GM19351 (cell line): ENCODE data around the gene ASPSCR1.

Experiments used
- ATAC-seq: cut with Tn5 transposase; IDR thresholded peaks from one replicate; pipeline ENCODE4 v1.9.1; 2021; ENCODE audit warnings: mild to moderate bottlenecking, moderate library complexity; ENCODE audit not compliant: unreplicated experiment

Gene ASPSCR1

DNA sequence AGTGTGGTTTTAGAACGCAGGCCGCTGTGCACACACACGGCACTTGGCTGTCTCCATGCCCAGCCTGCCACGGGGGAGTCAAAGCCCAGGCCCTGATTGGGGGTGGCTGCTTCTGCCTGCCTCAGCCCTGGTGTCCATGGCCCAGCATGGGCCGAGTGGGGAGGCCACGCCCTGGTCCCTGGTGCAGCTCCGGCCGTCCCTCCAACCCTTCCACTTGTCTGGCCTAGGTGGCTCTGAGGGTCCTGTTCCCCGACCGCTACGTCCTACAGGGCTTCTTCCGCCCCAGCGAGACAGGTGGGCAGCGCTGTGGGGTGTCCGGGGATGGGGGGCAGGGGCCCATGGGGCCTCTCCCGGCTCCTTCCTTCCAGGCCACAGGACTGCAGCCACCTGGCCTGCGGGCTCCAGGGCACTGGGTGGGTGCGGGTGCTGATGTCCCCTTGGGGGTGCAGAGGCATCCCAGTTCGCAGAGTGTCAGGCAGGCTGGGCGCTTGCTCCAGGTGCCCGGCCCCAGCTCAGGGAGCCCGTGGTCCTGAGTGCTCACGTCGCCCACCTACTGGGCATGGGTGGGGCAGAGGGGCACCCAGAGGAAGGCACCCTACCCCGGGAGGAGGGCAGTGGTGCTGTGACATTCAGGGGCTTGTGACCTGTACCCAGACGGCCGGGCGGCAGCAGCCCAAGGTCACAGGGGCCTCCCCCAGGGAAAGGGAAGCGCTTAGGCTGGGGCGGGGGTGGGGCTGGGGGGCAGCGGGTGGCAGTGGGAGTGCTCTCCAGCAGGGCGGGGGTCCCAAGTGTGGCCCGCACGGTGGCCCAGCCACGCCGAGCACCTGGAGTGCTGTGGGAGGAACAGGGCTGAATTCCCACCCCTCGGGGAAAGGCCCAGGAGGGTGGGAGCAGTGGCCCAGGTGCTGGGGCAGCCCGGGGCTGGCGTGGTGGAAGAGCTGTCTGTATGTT lies 33.4 kb downstream of the ASPSCR1 start:
- no peak for ATAC-seq

DNA sequence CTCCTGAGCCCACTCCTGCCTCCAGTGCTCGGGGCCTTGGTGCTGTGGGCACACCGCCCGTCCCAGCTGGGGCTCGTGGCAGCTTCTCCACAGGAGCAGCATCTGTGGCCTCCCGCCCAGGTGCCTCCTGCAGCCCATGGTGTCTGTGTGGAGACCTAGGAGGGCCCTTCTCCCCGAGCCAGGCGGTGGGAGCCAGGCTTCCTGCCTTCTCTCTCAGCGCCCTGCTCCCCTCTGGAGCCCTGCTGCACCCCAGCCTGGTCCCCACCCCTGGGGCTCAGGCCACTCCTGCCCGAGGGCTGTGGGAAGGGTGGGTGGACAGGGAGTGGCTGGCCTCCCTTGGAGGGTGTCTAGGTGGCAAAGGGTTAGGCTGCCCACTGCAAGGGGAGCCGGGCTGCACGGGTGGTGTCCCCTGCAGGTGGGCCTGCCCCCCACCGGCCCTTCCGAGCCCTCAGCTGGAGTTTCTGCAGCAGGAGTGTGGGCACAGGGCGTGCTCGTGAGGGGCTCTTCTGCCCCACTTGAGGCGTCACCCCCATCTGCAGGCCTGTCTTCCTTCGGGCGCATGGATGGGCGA lies 34.3 kb downstream of the ASPSCR1 start:
- no peak for ATAC-seq

DNA sequence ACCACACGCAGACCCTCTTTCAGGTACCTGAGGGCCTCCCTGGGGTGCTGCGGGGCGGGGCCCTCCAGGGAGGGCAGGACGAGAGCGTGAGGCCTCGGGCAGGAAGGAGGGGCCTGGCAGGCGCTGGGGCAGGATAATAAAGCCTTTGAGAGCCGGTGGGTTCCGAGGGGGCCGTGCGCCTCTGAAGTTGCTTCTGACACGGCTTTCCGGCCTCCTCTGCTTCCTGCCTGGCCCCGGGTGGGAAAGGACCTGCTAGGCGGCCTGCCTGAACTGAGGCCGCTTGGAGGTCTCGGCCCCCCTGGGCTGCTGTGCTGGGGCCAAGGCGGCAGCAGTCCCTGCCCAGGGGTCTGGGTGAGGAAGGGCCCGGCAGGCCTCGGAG lies 34.8 kb downstream of the ASPSCR1 start:
- ATAC-seq: no peak

DNA sequence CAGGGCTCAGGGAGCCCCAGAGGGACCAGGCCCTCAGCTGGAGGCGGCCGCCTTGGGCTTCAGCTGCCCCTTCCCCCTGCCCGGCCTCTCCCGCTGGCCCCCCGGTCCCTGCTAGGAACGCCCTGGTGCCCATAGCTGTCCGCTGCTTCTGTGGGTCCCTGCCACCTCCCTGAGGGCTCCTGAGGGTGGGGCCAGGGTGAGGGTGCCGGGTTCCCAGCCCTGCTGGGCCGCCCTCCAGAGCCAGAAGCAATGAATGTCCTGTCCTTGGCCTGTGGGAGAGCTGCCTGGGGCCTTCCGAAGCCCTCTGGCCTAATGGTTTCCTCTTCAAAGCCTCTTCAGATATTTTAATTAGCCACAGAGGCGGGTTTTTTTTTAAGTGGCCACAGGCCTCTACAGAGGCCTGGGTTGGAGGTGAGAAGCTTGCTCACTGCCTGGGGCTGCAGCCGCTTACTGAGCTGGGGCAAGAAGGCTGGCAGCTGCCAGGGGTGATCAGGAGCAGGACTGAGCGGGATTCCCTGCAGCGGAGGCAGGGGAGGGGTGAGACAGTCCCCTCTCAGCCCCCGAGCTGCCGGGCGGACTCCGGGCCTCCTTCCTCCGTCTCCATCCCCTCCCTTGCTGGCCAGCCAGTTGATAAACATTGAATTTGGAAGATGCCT lies 35.3 kb downstream of the ASPSCR1 start:
- no peak for ATAC-seq

DNA sequence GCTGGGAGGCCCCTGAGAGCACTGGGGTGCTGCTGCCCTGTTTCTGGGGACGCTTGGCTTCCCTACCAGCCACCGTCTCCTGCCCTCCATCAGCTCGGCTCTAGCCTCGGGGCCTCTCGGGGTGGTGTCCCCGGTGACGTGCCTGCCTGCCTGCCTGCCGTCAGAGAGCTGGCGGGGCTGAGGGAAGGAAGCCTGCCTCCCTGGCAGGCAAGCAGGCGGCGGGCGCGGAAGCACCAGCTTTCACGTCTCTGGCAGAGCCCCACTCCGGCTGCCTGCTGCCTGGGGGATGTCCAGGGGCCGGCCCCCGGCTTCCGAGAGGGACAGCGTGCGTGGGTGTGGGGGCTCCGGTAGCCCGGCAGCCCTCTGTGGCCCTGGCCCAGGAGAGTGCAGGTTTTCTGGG lies 35.9 kb downstream of the ASPSCR1 start:
- ATAC-seq: no peak

DNA sequence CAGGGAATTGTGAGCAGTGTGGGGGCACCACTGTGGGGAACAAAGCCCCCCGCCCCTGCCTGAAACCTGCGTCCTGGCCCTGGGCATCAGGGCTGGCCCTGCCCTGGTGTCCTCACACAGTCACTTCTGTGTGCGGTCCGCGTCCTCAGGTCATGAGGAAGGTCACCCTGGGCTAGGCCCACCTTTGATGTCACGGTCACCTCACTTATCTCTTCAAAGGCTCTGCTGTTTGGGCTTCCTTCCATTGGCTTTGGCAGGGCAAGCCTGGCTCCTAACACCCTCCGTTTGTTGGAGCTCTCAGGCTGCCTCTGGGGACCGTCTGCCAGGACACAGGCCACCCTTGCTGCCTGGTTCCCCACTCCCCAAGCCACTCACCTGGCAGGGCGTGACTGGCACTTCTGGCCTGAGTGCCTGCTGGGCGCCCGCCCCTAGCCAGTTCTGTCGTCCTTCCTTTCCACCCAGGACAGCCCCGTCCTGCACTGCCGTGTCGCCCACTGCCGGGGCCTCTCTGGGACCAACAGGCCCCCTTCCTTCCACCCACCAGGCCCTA lies 36.4 kb downstream of the ASPSCR1 start:
- no peak for ATAC-seq

DNA sequence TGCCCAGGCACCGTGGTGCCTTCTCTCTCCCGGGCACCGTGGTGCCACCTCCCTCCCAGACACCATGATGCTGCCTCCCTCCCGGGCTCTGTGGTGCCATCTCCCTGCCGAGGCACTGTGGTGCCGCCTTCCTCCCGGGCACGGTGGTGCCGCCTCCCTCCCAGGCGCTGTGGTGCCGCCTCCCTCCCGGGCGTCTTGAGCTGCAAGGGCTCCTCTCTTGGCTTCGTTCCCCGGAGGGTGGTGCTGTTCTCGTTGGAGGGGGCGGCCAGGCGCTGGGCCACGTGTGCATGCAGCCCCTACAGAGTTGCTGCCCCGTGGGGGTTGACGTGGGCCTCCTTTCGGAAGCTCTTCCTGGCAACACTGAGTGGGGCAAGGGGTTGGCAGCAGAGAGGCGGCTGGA lies 37.0 kb downstream of the ASPSCR1 start:
- no peak for ATAC-seq

DNA sequence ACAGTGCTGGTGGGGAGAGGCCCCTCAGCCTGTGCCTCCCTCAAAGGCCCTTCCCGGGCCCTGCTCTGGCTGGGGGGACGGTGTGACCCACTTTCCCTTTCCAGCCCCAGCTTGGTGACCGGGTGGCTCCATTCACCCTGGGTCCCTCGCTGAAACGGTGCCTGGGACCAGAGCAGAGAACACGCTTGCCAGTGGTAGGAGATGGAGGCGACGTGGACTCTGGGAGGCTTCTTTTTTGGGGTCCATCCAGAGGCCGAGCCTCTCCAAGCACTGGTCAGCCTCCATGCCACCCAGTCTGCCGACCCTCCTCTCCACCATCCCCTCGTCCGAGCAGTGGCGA lies 37.5 kb downstream of the ASPSCR1 start:
- no peak for ATAC-seq

DNA sequence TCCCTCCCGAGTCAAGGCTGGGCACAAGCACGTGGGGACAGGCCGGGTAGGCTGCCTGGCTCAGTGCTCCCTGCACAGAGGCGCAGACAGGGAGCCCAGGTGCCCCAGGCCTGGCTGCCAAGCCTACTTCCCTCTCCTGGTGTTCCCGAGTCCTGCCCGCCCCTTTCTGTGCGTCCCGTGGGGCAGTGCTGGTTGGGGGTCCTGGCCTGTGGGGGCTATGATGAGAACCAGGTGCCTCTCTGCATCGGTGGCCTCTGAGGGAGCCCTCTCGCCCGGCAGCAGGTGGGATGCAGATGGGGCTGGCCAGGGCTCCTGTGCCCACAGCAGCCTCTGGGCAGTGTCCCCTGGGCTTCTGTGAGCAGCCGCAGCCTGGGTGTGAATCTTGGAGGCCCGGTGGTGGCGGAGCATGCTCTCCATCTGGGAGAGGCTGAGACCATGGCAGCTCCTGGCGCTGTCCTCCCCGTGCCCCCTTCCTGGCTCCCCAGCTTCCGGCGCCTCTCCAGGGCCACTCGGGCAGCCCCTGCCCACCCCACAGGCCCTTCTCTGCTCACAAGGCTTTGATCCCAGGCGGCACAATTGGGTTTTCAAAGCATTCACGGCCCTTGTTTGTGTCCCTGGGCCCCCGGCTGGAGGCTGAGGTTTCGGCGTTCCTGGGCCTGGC lies 38.0 kb downstream of the ASPSCR1 start:
- no peak for ATAC-seq

DNA sequence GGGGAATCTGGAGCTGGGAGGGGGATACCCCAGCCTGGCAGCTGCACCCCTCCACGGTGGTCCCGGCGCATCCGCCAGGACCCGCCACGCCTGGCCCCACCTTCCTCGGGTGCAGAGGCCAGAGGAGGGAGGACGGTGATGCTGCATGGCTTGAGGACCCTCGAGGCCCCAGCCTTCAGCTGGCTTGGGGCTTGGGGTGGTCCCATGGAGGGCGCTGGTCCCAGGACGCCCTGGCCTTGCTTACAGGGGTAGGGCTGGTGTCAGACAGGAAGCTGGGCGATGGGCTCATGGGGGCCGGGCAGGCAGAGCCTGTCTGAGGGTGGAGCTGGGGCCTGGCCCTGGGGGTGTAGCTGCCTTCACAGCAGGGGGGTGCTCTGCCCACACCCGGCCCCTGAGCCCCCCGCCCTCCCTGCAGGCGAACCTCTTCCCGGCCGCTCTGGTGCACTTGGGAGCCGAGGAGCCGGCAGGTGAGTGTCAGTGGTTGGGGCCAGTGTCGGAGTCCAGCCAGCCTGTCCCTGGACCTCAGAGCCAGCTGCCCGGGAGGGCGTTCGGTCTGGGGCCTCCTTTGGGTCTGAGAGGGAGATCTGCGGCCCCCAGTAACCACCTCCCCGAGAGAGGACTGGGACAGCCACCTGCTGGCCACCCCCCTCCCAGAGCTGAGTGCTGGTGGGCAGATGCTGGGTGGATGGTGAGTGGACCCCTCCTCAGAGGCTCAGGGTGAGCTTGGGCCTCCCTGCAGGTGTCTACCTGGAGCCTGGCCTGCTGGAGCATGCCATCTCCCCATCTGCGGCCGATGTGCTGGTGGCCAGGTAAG lies 38.8 kb downstream of the ASPSCR1 start:
- no peak for ATAC-seq

DNA sequence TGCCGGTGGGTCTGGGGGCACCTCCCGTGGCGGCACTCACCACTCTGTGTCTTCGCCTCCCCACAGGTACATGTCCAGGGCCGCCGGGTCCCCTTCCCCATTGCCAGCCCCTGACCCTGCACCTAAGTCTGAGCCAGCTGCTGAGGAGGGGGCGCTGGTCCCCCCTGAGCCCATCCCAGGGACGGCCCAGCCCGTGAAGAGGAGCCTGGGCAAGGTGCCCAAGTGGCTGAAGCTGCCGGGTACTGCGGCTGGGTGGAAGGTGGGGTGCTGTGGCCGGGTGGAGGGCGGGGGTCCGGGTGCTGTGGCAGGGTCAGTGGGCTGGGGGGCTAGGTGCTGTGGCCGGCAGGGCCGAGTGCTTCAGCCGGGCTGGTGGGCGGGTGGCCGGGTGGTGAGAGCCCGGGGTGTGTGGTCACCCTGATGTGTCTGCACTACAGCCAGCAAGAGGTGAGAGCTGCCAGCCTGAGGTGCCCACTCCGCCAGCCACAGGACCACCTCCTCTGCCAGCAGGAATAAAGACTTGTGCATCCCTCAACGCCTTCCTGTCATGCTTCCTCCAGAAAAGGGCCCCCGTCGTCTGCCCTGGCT lies 39.5 kb downstream of the ASPSCR1 start:
- no peak for ATAC-seq

DNA sequence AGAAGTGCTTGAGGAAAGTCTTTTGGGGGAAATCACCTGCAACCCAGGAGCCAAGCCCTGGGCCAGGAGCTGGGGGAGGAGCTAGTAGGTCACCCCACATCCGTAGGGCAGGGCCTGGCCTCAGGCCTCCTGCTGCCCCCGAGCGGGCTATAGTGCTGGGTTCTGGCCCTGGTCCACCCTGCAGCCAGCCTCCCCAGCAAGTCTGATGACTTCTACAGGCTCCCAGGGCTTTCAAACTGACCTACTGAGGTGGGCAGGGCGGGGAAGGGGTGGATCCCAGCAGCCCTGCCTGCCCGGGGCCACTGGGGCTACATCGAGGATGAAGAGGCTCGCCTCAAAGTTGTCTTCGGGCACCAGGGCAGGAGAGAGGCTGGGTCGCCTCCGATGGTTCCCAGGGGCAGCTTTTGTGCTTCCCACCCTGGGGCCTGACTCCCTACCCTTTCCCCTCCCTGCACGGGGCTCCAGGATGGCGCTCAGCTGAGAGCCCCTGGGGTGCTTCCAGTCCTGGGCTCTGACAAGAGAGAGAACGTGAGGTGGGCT lies 40.3 kb downstream of the ASPSCR1 start:
- no peak for ATAC-seq

DNA sequence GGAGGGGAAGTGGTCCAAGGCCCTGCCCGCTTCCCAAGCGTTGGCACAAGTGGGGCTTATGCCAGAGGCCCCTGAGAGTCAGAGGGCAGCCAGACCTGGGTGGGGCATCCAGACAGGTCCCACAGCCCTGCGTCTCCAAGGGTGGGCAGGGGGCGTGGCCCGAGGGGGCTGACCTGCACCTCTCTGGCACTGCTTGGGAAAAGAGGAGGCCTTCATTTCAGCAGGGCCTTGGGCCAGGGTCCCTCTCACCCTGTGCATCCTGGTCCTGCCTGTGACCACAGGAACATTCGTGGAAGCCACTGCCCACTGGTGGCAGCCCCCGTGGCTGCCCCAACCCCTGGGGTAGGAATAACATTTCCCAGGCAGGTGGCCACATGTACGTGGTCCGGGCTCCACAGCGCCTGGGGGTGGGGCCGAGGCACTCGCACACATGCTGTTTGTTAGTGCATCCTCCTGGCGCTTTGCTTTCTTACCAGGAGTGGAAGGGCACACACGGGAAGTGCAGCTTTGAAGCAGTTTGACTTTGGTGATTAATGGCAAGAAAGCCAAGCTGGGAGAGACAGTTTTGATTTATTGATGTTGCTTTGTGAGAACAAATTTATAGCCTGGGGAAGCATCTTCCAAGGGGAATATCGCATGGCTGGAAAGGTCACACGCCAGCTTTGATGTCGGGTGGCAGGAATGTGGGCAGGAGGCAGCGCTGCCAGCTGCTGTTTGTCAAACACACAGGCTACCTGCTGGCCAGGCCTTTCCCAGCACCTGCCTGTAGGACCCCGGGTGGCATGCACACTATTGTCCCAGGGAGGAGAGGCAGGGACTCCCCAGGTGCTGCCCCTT lies 40.9 kb downstream of the ASPSCR1 start:
- ATAC-seq: no peak

DNA sequence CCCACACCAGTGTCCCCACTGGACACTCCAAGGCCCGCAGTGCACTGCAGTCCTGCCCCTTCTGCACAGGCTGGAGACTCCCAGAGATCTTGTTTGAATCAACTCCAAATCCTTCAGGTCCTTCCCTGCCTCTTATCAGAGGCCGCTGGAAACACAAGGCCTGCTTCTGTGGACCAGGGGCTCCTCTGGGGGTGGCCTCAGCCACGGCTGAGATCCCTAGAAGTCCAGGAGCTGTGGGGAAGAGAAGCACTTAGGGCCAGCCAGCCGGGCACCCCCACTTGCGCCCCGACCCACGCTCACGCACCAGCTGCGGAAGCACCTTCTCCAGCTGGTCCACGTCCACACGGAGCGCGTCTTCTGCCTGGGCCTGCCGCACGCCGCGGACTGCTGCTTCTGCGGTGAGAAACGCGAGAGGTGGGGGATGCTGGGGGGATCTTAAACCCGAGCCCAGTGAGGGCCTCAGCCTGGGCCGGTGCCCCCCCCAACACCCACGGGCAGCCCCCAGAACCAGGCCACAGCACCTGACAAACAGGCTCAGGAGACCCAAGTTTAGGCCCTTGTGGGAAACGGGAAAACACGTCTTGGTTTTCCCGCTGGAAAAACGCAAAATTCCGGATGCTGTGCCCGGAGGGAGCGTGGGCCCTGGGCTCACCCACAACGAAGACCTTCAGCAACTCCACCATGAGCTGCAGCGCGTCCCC lies 41.7 kb downstream of the ASPSCR1 start:
- no peak for ATAC-seq

DNA sequence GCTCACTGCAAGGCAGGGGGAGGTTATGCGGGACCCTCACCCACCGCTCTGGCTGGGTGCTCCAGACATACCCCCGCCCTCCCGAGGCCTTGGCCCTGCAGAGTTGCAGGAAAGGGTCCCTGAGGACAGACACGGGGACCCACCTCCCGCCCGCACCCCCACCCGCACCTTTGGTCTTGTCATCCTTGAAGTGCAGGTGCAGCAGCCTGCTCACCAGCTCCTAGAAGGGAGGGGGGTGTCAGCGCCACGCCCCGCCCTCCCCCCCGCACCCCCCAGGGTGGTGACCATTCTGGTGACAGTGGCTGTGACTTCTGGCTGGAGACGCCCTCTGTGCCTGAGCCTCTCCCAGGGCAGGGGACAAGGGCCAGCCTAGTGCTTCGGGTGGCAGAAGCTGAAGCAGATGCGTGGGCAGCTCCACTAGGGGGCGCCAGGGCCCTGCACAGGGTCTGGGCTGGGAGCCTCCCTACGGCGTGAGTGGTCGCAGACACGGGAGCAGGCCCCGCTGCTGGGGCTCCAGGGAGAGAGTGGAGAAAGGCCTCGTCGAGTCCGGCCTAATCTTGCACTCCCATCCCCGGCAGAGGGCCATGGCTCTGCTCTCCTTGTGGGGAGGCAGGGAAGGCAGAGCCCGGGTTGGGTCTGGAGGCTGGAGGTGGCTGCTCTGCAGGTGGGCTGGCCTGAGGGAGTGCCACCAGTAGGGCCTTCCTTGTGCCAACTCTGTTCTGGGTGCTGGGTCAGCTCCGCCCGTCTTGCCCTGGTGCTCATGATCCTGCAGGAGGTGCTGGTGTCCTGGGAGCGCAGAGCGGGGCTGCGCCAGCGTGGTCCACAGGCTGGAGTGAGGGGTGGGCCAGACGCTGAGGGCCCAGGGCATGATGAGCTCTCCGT lies 42.5 kb downstream of the ASPSCR1 start:
- no peak for ATAC-seq

DNA sequence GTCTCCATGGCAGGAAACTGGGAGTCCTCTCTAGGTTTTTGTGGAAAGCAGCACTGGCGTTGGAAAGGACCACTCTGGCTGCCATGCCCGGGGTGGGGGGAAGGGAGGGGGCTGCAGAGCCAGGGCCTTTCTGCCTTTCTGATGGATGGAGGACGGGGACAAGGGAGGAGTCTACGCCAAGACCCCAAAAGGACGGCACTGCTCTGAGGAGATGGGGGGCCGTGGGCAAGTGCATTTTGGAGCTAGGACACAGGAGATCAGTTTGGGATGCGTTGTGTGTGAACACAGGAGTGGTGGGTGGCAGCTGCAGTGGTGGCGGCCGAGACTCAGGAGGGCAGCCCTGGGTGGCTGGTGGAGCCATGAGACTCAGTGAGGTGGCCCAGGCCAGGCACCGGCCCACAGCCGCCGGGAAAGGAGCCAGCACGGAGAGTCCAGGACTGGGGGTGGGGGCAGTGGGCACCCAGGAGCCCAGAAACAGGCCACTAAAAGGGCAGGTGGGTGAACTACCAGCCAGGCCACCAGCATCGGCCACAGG lies 43.2 kb downstream of the ASPSCR1 start:
- ATAC-seq: no peak
